Left cardiac atrium (tissue), 2 donors: Measurements from ENCODE around the gene SPARCL1. TPM values are rescaled to one million over a fixed set of nuclear protein-coding genes. Genes with fewer than 3 reads are reported as not detected.

Source experiments
- total RNA-seq, 2 donors: library from RNA; stranded (reverse); fragmentation: NEBNext Ultra II Directional; extraction: Animal tissue kit (Norgen Biotek cat#: 25700); gene quantifications; one replicate each; pipeline ENCODE4 v1.2.1, GENCODE V29; 2021
- donor health status: DM: no; HTN: yes; CAD: no; lungs with severe emphysema.
- donor health status: DM: yes; HTN: yes; CAD: no.

SPARCL1 gene
- total RNA-seq, 2 donors from 2014 or later = 435 to 482 TPM

Other genes starting within 250 kb of the SPARCL1 start
- gene HSD17B13, start 206.5 kb downstream of the SPARCL1 start, total RNA-seq = under 1 TPM; 0.18 TPM
- gene HSD17B11, start 138.2 kb downstream of the SPARCL1 start, total RNA-seq = 10 to 100 TPM; 17.0 to 24.1 TPM
- gene NUDT9, start 106.8 kb downstream of the SPARCL1 start, total RNA-seq = 10 to 100 TPM; 25.7 to 30.2 TPM
- not detected for gene DSPP, start 79.2 kb upstream of the SPARCL1 start, total RNA-seq
- gene DMP1, start 120.9 kb upstream of the SPARCL1 start, total RNA-seq = not detected